Left lung (tissue), 10 donors: ENCODE data around the gene HTR3E. TPM values are rescaled to one million over a fixed set of nuclear protein-coding genes. Genes with fewer than 3 reads are reported as not detected.
"Not testable (repeated sequence)": the region's sequence is repeated elsewhere in the genome, so short reads cannot be mapped to it uniquely, and the experiment has no call there.

ENCODE experiments used
- ATAC-seq: fragments of 200-7000 bp; cut with Tn5 transposase; one replicate; pipeline ENCODE4 v1.9.1; 2020; ENCODE audit warnings: moderate library complexity
- DNase-seq, 4 donors: peaks; one replicate each; pipeline ENCODE4 v3.0.0-alpha.2; 2013 to 2020
- H3K27ac ChIP-seq, 2 donors: fragments of 200-600 bp; sonication (generic) in 1 of 2; one replicate each; pipeline versions ENCODE4 v1.5.0 to v1.8.0; 2020 to 2021
- H3K27me3 ChIP-seq, 2 donors: fragments of 200-600 bp; sonication (generic) in 1 of 2; one replicate each; pipeline versions ENCODE4 v1.5.0 to v1.8.0; 2020 to 2021
- H3K36me3 ChIP-seq, 2 donors: fragments of 200-600 bp; sonication (generic) in 1 of 2; one replicate each; pipeline versions ENCODE4 v1.5.0 to v1.8.0; 2020 to 2021
- H3K4me1 ChIP-seq, 2 donors: fragments of 200-600 bp; one replicate each; pipeline ENCODE4 v1.8.0; 2021
- H3K4me3 ChIP-seq, 2 donors: fragments of 200-600 bp; sonication (generic) in 1 of 2; one replicate each; pipeline versions ENCODE4 v1.5.0 to v1.8.0; 2020 to 2021; ENCODE audit warnings: mild to moderate bottlenecking in 1 of 2
- H3K9me3 ChIP-seq, 2 donors: fragments of 200-600 bp; sonication (generic) in 1 of 2; one replicate each; pipeline versions ENCODE4 v1.5.0 to v1.8.0; 2020 to 2021
- intact Hi-C, 2 donors: fragments of 100-400 bp; cut with DNase I; formaldehyde crosslinking; loops; one replicate each; pipeline versions ENCODE4 v1.11.2 to v1.14.2; 2022
- polyA plus RNA-seq, 6 donors: library from polyadenylated mRNA; unstranded; fragments of 120-200 nt; gene quantifications; one replicate each; pipeline ENCODE4 v1.2.1, GENCODE V29; 2013; ENCODE audit not compliant: insufficient read length in 6 of 6
- total RNA-seq, 2 donors: library from RNA; stranded (reverse); fragmentation: NEBNext Ultra II Directional; extraction: Animal tissue kit (Norgen Biotek cat#: 25700); gene quantifications; one replicate each; pipeline ENCODE4 v1.2.1, GENCODE V29; 2021
- TF ChIP-seq, protein P1 (sequence below), 2 donors: fragments of 200-600 bp; sonication (generic) in 1 of 2; IDR thresholded peaks; one replicate each; pipeline versions ENCODE4 v1.5.0 to v1.8.0; 2021; ENCODE audit warnings: antibody characterized with exemption in 2 of 2
- donor health status: DM: no; HTN: yes; CAD: no.
- donor health status: DM: no; HTN: no; CAD: no.

The HTR3E gene
- total and polyA plus RNA-seq, 8 donors, result not detected

DNA sequence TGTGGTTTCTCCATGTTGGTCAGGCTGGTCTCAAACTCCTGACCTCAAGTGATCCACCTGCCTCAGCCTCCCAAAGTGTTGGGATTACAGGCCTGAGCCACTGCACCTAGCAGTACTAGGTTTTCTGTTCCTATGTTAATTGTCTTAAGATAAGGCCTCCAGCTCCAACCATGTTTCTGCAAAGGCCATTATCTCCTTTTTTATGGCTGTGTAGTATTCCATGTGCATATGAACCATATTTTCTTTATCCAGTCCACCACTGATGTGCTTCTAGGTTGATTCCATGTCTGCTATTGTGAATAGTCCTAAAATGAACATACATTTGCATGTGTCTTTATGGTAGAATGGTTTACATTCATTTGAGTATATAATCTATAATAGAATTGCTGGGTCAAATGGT is 34.2 kb upstream of the HTR3E start:
- Histone ChIP-seq H3K36me3 (no peaks in the 10 kb centered on the region), H3K4me1 (no peaks in the 10 kb centered on the region), H3K9me3 (no peaks in the 10 kb centered on the region), H3K27ac (no peak overlapping the region), H3K27me3 (no peaks in the 10 kb centered on the region), H3K4me3 (no peak overlapping the region)
- intact Hi-C loops, result no loop called here
- no peak for DNase-seq
- no peak for ATAC-seq
- TF ChIP-seq, protein P1, sequence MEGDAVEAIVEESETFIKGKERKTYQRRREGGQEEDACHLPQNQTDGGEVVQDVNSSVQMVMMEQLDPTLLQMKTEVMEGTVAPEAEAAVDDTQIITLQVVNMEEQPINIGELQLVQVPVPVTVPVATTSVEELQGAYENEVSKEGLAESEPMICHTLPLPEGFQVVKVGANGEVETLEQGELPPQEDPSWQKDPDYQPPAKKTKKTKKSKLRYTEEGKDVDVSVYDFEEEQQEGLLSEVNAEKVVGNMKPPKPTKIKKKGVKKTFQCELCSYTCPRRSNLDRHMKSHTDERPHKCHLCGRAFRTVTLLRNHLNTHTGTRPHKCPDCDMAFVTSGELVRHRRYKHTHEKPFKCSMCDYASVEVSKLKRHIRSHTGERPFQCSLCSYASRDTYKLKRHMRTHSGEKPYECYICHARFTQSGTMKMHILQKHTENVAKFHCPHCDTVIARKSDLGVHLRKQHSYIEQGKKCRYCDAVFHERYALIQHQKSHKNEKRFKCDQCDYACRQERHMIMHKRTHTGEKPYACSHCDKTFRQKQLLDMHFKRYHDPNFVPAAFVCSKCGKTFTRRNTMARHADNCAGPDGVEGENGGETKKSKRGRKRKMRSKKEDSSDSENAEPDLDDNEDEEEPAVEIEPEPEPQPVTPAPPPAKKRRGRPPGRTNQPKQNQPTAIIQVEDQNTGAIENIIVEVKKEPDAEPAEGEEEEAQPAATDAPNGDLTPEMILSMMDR (IDR thresholded peaks at IDR 0.05), result no peak

DNA sequence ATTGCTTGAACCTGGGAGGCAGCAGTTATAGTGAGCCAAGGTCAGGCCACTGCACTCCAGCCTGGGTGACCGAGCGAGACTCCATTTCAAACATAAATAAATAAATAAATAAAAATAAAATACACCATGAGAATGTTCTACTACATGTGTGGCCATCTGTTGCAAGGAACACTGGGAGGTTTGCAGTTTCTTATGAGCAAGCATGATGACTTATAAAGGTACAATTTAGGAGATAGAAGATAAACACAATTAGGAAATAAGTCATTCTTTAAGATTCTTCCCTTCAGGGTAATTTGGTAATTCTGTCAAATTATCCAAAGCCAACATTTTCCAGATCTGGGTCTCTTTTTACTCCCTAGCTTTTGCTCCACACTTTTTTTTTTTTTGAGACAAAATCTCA is 30.7 kb upstream of the HTR3E start:
- Histone ChIP-seq H3K4me1 (no peaks in the 10 kb centered on the region), H3K27ac (no peak overlapping the region), H3K9me3 (peaks cover 0 to 9% of the 10 kb centered on the region in 2 donors), H3K36me3 (no peaks in the 10 kb centered on the region), H3K4me3 (no peak overlapping the region), H3K27me3 (no peaks in the 10 kb centered on the region)
- TF ChIP-seq, protein P1 (IDR thresholded peaks at IDR 0.05), result no peak
- intact Hi-C loops, result no loop called here
- no peak for ATAC-seq
- DNase-seq, result no peak

DNA sequence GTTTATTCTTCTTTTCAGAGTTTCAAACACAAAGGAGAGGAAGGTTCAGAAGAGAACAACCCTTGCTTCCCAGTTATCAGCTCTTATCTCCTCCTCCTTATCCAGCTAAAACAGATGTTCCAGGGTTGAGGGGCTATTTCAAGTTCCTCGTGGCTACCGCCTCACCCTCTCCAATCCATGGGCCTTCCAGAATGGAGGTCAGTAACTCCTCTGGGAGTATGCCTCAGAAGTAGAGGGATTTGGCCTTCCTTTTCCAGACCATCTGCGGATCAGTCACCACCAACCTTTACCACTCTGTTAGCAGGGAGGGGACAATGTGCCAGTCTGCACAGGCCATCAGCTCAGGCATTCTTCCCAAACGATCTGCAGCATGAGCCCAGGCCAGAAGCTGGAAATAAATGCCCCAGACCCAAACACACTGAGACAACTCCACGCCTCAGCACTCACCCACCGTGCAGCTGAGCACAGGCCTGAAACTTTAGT is 29.2 kb upstream of the HTR3E start:
- Histone ChIP-seq H3K4me3 (no peak overlapping the region), H3K27me3 (no peaks in the 10 kb centered on the region), H3K4me1 (no peaks in the 10 kb centered on the region), H3K9me3 (peaks cover 0 to 10% of the 10 kb centered on the region in 2 donors), H3K36me3 (no peaks in the 10 kb centered on the region), H3K27ac (no peak overlapping the region)
- TF ChIP-seq, protein P1 (IDR thresholded peaks at IDR 0.05), result no peak
- DNase-seq, result no peak
- no peak for ATAC-seq
- intact Hi-C loops, result no loop called here

DNA sequence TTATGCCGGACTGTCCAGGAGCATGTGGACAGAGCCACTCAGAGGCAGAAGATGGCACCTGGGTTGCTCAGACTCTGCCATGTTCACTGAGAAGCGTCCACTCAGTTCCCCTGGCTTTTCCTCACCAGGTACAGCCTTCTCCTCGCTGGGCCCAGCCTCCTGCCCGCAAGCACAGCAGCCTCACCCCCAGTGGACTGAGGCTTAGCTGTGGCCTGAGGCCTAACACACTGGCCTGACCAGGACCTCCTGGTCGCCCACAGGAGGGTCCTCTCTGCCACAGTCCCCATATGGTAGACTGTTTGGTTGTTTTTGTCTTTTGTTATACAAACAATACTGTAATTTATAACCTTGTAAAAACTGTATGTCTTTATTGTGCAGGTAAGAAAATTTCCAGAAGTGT is 28.5 kb upstream of the HTR3E start:
- Histone ChIP-seq H3K27me3 (no peaks in the 10 kb centered on the region), H3K4me3 (no peak overlapping the region), H3K27ac (no peak overlapping the region), H3K9me3 (peaks cover 0 to 10% of the 10 kb centered on the region in 2 donors), H3K4me1 (no peaks in the 10 kb centered on the region), H3K36me3 (no peaks in the 10 kb centered on the region)
- intact Hi-C loops, result no loop called here
- DNase-seq (no peak), ATAC-seq (no peak)
- TF ChIP-seq, protein P1 (IDR thresholded peaks at IDR 0.05), result no peak

DNA sequence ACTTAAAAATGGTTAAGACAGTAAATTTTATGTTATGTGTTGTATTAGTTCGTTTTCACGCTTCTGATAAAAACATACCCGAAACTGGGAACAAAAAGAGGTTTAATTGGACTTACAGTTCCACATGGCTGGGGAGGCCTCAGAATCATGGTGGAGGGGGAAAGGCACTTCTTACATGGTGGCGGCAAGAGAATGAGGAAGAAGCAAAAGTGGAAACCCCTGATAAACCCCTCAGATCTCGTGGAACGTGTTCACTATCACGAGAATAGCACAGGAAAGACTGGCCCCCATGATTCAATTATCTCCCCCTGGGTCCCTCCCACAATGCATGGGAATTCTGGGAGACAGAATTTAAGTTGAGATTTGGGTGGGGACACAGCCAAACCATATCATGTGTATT is 25.7 kb upstream of the HTR3E start:
- intact Hi-C loops, H3K4me1 ChIP-seq, H3K36me3 ChIP-seq, ATAC-seq, H3K27me3 ChIP-seq, H3K27ac ChIP-seq, H3K4me3 ChIP-seq, H3K9me3 ChIP-seq, DNase-seq: not testable (repeated sequence)

DNA sequence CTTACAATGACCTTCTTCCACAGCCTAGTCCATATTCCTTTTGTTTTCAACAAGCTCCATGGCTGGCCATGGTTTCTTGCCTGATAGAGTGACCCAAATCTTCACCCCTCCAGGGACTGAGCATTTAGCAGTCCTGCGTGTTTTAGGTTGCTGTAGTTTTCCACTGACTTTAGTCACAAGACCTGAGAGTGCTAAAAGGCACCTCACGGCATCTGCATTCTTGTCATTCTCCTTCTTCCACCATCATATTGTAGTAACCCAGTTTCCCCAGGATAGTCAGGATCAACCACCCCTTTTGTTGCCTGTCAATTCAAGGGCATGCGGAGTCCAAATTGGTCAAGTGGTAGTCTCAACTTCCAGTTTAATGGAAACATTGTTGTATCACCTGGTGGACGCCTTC is 23.2 kb upstream of the HTR3E start:
- no peaks in the 10 kb centered on the region for H3K27me3 ChIP-seq
- ATAC-seq (no peak), DNase-seq (no peak)
- intact Hi-C loops, result no loop called here
- H3K9me3 ChIP-seq, result peaks cover 0 to 10% of the 10 kb centered on the region in 2 donors
- no peak overlapping the region for H3K27ac ChIP-seq
- no peak overlapping the region for H3K4me3 ChIP-seq
- no peaks in the 10 kb centered on the region for H3K4me1 ChIP-seq
- TF ChIP-seq, protein P1 (IDR thresholded peaks at IDR 0.05), result no peak
- H3K36me3 ChIP-seq, result no peaks in the 10 kb centered on the region
